OCI-LY1 (cell line): ENCODE results near the gene KIAA0232.

Experiments
- EZH2 ChIP-seq: fragments of 200-600 bp; sonication (generic), shearing (Covaris generic); IDR thresholded peaks from 2 replicates; pipeline ENCODE4 v1.8.0; 2017; ENCODE audit warnings: borderline replicate concordance, mixed run types, mild to moderate bottlenecking, antibody characterized with exemption, low read length, moderate library complexity, mixed read lengths
- TF ChIP-seq, protein P1 (sequence below): fragments of 200-600 bp; sonication (generic), shearing (Covaris generic); IDR thresholded peaks from 2 replicates; pipeline ENCODE4 v1.5.1; 2017; ENCODE audit warnings: mild to moderate bottlenecking, antibody characterized with exemption, low read length, moderate library complexity, mixed read lengths

DNA sequence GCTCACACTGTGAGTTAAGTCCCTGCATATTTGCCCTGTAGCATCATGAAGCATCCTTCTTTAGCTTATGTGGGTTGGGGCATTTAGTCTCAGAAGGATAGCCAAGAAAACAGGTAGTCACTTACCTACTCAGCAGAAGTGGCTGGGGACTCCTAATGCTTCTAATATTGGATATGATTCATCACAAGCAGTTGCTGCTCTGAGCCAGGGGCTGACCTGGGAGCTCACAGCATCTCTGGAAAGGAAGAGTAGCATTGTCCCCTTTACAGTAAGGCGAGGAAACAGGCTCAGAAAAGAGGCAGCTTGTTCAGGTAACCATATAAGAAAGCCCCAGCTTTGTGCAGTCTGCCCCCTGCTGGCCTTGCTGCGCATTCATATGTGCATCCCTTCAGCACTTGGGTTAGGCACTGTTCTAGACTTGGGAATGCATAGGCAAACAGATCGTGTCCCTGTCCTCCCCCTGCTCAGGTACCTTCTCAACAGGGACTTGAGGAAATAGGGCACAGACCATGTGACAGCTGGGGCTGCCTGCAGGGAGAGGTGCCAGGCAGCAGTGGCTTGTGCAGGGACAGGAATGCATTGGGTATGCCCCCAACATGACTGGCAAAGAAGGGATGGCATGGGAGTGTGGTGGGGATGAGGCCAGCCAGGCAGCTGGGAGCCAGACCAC, 91.4 kb downstream of the KIAA0232 start:
- TF ChIP-seq, protein P1, sequence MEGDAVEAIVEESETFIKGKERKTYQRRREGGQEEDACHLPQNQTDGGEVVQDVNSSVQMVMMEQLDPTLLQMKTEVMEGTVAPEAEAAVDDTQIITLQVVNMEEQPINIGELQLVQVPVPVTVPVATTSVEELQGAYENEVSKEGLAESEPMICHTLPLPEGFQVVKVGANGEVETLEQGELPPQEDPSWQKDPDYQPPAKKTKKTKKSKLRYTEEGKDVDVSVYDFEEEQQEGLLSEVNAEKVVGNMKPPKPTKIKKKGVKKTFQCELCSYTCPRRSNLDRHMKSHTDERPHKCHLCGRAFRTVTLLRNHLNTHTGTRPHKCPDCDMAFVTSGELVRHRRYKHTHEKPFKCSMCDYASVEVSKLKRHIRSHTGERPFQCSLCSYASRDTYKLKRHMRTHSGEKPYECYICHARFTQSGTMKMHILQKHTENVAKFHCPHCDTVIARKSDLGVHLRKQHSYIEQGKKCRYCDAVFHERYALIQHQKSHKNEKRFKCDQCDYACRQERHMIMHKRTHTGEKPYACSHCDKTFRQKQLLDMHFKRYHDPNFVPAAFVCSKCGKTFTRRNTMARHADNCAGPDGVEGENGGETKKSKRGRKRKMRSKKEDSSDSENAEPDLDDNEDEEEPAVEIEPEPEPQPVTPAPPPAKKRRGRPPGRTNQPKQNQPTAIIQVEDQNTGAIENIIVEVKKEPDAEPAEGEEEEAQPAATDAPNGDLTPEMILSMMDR = peak; percentile 75
- TF ChIP-seq EZH2 = no peak
